ENCODE measurements around the gene MMP19.
A peak's percentile ranks its signal among the peaks of the same experiment; 100 is the strongest.
"Not testable (repeated sequence)": the region's sequence is repeated elsewhere in the genome, so short reads cannot be mapped to it uniquely, and the experiment has no call there.

Gene MMP19

GRCh38 chr12:55844961-55845360 is 2.2 kb upstream of the MMP19 start:
- DNase-seq (ENCODE audit: low spot score), result no peak

GRCh38 chr12:55843431-55843830 is 695 bp upstream of the MMP19 start:
- DNase-seq (ENCODE audit: low spot score), result no peak

GRCh38 chr12:55840581-55841351 is 2.0 kb downstream of the MMP19 start:
- no peak for DNase-seq (ENCODE audit: low spot score)

- no peak for DNase-seq (ENCODE audit: low spot score)
Observed at GRCh38 chr12:55839345-55840140, 3.2 kb downstream of the MMP19 start.

GRCh38 chr12:55838361-55838760 is 4.4 kb downstream of the MMP19 start:
- no peak for DNase-seq (ENCODE audit: low spot score)

GRCh38 chr12:55834400-55834799 is 8.3 kb downstream of the MMP19 start:
- not testable (repeated sequence) for DNase-seq (ENCODE audit: low spot score)

GRCh38 chr12:55833056-55833455 is 9.7 kb downstream of the MMP19 start:
- DNase-seq (ENCODE audit: low spot score), result no peak

GRCh38 chr12:55831447-55831815 is 11.3 kb downstream of the MMP19 start:
- DNase-seq (ENCODE audit: low spot score), result no peak

GRCh38 chr12:55830601-55831446 is 11.9 kb downstream of the MMP19 start:
- DNase-seq (ENCODE audit: low spot score), result no peak

- no peak for DNase-seq (ENCODE audit: low spot score)
Observed at GRCh38 chr12:55829967-55830600, 12.7 kb downstream of the MMP19 start.

- DNase-seq (ENCODE audit: low spot score), result no peak
Observed at GRCh38 chr12:55828357-55828756, 14.4 kb downstream of the MMP19 start.

GRCh38 chr12:55827806-55828205 is 14.9 kb downstream of the MMP19 start:
- DNase-seq (ENCODE audit: low spot score), result no peak

- DNase-seq (ENCODE audit: low spot score), result no peak
Observed at GRCh38 chr12:55824726-55825125, 18.0 kb downstream of the MMP19 start.

GRCh38 chr12:55823419-55823818 is 19.3 kb downstream of the MMP19 start:
- peak; percentile 65 for DNase-seq (ENCODE audit: low spot score)

- peak; percentile 73 for DNase-seq (ENCODE audit: low spot score)
Observed at GRCh38 chr12:55822228-55822627, 20.5 kb downstream of the MMP19 start.

GRCh38 chr12:55820679-55821078 is 22.1 kb downstream of the MMP19 start:
- DNase-seq (ENCODE audit: low spot score), result no peak

GRCh38 chr12:55818886-55819285 is 23.9 kb downstream of the MMP19 start:
- DNase-seq (ENCODE audit: low spot score), result no peak

- peak; percentile 33 for DNase-seq (ENCODE audit: low spot score)
Observed at GRCh38 chr12:55818140-55818728, 24.5 kb downstream of the MMP19 start.

GRCh38 chr12:55817345-55818139 is 25.2 kb downstream of the MMP19 start, which contains the start of the genes ORMDL2 and SARNP:
Gene ORMDL2, plus strand, starts transcription at chr12:55818041. Its CDS starts 959 bp downstream, at chr12:55819000.
Gene SARNP, minus strand, starts transcription at chr12:55817724. Its CDS starts 23 bp downstream, at chr12:55817701.
- DNase-seq (ENCODE audit: low spot score), result peak; percentile 100

GRCh38 chr12:55816881-55817344 is 25.8 kb downstream of the MMP19 start:
- peak; percentile 26 for DNase-seq (ENCODE audit: low spot score)
